ENCODE measurements around the gene OR10A3.
A peak's percentile ranks its signal among the peaks of the same experiment; 100 is the strongest.

OR10A3 gene

DNA sequence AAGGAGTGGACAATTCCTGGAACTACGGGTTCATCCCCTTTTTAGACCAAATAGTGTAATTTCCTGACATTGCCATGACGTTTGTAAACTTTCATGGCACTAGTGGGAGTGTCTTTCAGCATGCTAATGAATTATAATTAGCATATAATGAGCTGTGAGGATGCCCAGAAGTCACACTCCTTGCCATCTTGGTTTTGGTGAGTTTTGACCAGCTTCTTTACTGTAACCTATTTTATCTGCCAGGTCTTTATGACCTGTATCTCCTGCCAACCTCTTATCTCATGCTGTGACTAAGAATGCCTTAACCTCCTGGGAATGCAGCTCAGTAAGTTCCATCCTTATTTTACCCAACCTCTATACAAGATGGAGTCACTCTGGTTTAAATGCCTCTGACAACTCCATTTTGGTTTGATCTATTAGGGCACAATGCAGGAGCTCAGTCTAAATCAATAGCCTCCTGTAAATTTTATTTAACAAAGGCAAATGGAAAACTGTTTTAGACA, 31.2 kb downstream of the OR10A3 start:
- H2BK120ac ChIP-seq (ENCODE audit: low read depth, low read length): no peak overlapping the region
- H3K79me1 ChIP-seq (ENCODE audit: low read depth, low read length): no peaks in the 10 kb centered on the region
- H3K4me2 ChIP-seq (ENCODE audit: insufficient read depth, low read length, poor library complexity, severe bottlenecking): no peak overlapping the region
- no peak overlapping the region for H4K8ac ChIP-seq (ENCODE audit: low read depth, low read length)
- no peak for DNase-seq (ENCODE audit: low spot score)
- H3K4me1 ChIP-seq (ENCODE audit: control insufficient read depth in 2 of 2, insufficient read depth in 1 of 2, low read depth in 1 of 2, low read length in 2 of 2): peaks cover 8 to 15% of the 10 kb centered on the region in 2 donors
- H3K4me3 ChIP-seq (ENCODE audit: low read length in 2 of 2): no peak overlapping the region
- H3K4ac ChIP-seq (ENCODE audit: low read length): no peak overlapping the region
- no peak overlapping the region for H2BK5ac ChIP-seq (ENCODE audit: low read length)
- H2AK5ac ChIP-seq (ENCODE audit: low read depth, low read length): no peak overlapping the region
- H3K36me3 ChIP-seq (replicated peaks in 1 of 2; ENCODE audit: control insufficient read depth in 2 of 2, insufficient read depth in 2 of 2, low read length in 2 of 2): no peaks in the 10 kb centered on the region
- H2BK12ac ChIP-seq (ENCODE audit: low read length): no peak overlapping the region
- no peak overlapping the region for H3K9ac ChIP-seq (ENCODE audit: low read depth, low read length, poor library complexity)
- H2BK15ac ChIP-seq (ENCODE audit: low read length): no peak overlapping the region
- H3K18ac ChIP-seq (ENCODE audit: low read length): no peak overlapping the region
- H3K9me3 ChIP-seq (replicated peaks in 1 of 2; ENCODE audit: control insufficient read depth in 2 of 2, insufficient read depth in 1 of 2, low read depth in 1 of 2, low read length in 2 of 2): no peaks in the 10 kb centered on the region
- no peak overlapping the region for H4K91ac ChIP-seq (ENCODE audit: low read depth, low read length, poor library complexity)
- WGBS, 2 donors (ENCODE audit: extremely low coverage in 2 of 2, insufficient read length in 2 of 2, insufficient replicate concordance in 1 of 2): no CpG with 5 or more reads among the region's 2 CpGs
- H3K27ac ChIP-seq (replicated peaks; ENCODE audit: low read length): no peak overlapping the region
- H3K23ac ChIP-seq (ENCODE audit: low read depth, low read length, poor library complexity): no peak overlapping the region
- no peak overlapping the region for H3K14ac ChIP-seq (ENCODE audit: low read length)
- H3K27me3 ChIP-seq (ENCODE audit: control insufficient read depth in 3 of 3, insufficient read depth in 3 of 3, low read depth in 1 of 3, low read length in 3 of 3): no peaks in the 10 kb centered on the region
- H2AFZ ChIP-seq (ENCODE audit: low read length): peak overlapping the region; percentile 62

DNA sequence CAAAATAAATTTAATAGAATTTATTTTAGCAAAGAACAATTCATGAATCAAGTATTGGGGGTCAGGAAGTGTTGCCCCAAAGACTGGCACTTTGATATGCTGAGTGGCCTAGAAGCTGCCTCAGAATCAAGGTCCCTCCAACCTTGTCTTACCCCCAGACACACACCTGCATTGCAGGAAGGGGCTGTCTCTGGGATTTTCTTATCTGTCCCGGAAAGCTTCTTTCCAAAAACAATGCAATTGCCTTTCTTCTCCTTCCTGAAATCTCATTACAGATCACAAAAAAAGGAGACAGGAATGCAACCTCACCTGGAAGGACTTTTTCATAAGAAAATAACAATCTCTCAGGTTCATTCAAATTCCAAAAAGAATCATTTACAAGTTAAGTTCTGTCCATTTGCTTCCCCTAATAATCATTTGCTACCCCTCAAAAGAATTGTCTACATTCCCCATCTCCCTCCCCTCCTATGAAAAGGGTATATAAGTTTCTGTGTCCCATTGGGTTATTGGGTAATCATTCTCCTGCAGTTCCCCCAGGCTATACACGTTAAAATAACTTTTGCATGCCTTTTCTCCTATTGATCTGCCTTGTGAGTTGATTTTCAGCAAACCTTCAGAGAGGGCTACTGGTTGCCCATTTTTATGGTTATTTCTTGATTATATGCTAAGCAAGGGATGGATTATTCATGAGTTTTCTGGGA, 31.8 kb downstream of the OR10A3 start:
- no peak overlapping the region for H3K9ac ChIP-seq (ENCODE audit: low read depth, low read length, poor library complexity)
- H3K4ac ChIP-seq (ENCODE audit: low read length): no peak overlapping the region
- no peak overlapping the region for H2BK120ac ChIP-seq (ENCODE audit: low read depth, low read length)
- no peak overlapping the region for H4K8ac ChIP-seq (ENCODE audit: low read depth, low read length)
- no peak overlapping the region for H4K91ac ChIP-seq (ENCODE audit: low read depth, low read length, poor library complexity)
- no peak overlapping the region for H3K4me2 ChIP-seq (ENCODE audit: insufficient read depth, low read length, poor library complexity, severe bottlenecking)
- H2AK5ac ChIP-seq (ENCODE audit: low read depth, low read length): no peak overlapping the region
- DNase-seq (ENCODE audit: low spot score): no peak
- H2AFZ ChIP-seq (ENCODE audit: low read length): no peak overlapping the region
- no peaks in the 10 kb centered on the region for H3K27me3 ChIP-seq (ENCODE audit: control insufficient read depth in 3 of 3, insufficient read depth in 3 of 3, low read depth in 1 of 3, low read length in 3 of 3)
- no peak overlapping the region for H3K18ac ChIP-seq (ENCODE audit: low read length)
- H3K36me3 ChIP-seq (replicated peaks in 1 of 2; ENCODE audit: control insufficient read depth in 2 of 2, insufficient read depth in 2 of 2, low read length in 2 of 2): no peaks in the 10 kb centered on the region
- no peak overlapping the region for H2BK15ac ChIP-seq (ENCODE audit: low read length)
- H3K4me3 ChIP-seq (ENCODE audit: low read length in 2 of 2): no peak overlapping the region
- H3K79me1 ChIP-seq (ENCODE audit: low read depth, low read length): no peaks in the 10 kb centered on the region
- H3K23ac ChIP-seq (ENCODE audit: low read depth, low read length, poor library complexity): no peak overlapping the region
- H3K27ac ChIP-seq (replicated peaks; ENCODE audit: low read length): no peak overlapping the region
- H3K4me1 ChIP-seq (ENCODE audit: control insufficient read depth in 2 of 2, insufficient read depth in 1 of 2, low read depth in 1 of 2, low read length in 2 of 2): peaks cover 8 to 19% of the 10 kb centered on the region in 2 donors
- H3K9me3 ChIP-seq (replicated peaks in 1 of 2; ENCODE audit: control insufficient read depth in 2 of 2, insufficient read depth in 1 of 2, low read depth in 1 of 2, low read length in 2 of 2): no peaks in the 10 kb centered on the region
- no peak overlapping the region for H2BK5ac ChIP-seq (ENCODE audit: low read length)
- no peak overlapping the region for H2BK12ac ChIP-seq (ENCODE audit: low read length)
- no CpG with 5 or more reads among the region's 2 CpGs for WGBS, 2 donors (ENCODE audit: extremely low coverage in 2 of 2, insufficient read length in 2 of 2, insufficient replicate concordance in 1 of 2)
- H3K14ac ChIP-seq (ENCODE audit: low read length): no peak overlapping the region

DNA sequence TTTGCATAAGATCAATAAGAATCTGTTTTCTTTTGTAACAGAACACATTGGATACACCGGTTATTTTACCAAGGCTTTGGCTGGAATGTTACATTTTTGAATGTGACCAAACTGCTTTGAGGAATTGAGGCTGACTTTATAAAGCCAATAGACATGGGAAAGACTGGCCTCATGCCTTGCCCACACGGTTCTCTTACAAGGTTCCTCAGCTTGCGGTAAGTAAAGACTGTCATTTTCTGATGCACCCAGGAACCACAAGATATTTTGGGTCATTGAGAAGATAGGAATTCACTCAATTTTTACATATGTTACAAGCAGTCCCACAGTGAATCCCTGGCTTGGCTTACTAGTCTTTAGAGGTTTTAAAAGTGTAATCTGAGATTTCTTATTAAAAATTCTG, 34.4 kb downstream of the OR10A3 start:
- Histone ChIP-seq H2BK5ac (ENCODE audit: low read length) (no peak overlapping the region), H3K27ac (replicated peaks; ENCODE audit: low read length) (peak overlapping the region; percentile 15), H3K4me3 (ENCODE audit: low read length in 2 of 2) (no peak overlapping the region), H2AK5ac (ENCODE audit: low read depth, low read length) (no peak overlapping the region), H3K18ac (ENCODE audit: low read length) (no peak overlapping the region), H3K27me3 (ENCODE audit: control insufficient read depth in 3 of 3, insufficient read depth in 3 of 3, low read depth in 1 of 3, low read length in 3 of 3) (no peaks in the 10 kb centered on the region), H4K91ac (ENCODE audit: low read depth, low read length, poor library complexity) (no peak overlapping the region), H3K4ac (ENCODE audit: low read length) (no peak overlapping the region), H3K4me1 (ENCODE audit: control insufficient read depth in 2 of 2, insufficient read depth in 1 of 2, low read depth in 1 of 2, low read length in 2 of 2) (peaks cover 11 to 19% of the 10 kb centered on the region in 2 donors), H2BK15ac (ENCODE audit: low read length) (no peak overlapping the region), H2AFZ (ENCODE audit: low read length) (no peak overlapping the region), H3K79me1 (ENCODE audit: low read depth, low read length) (no peaks in the 10 kb centered on the region), H2BK12ac (ENCODE audit: low read length) (no peak overlapping the region), H3K9me3 (replicated peaks in 1 of 2; ENCODE audit: control insufficient read depth in 2 of 2, insufficient read depth in 1 of 2, low read depth in 1 of 2, low read length in 2 of 2) (no peaks in the 10 kb centered on the region), H2BK120ac (ENCODE audit: low read depth, low read length) (no peak overlapping the region), H3K9ac (ENCODE audit: low read depth, low read length, poor library complexity) (no peak overlapping the region), H4K8ac (ENCODE audit: low read depth, low read length) (no peak overlapping the region), H3K23ac (ENCODE audit: low read depth, low read length, poor library complexity) (no peak overlapping the region), H3K4me2 (ENCODE audit: insufficient read depth, low read length, poor library complexity, severe bottlenecking) (no peak overlapping the region), H3K36me3 (replicated peaks in 1 of 2; ENCODE audit: control insufficient read depth in 2 of 2, insufficient read depth in 2 of 2, low read length in 2 of 2) (no peaks in the 10 kb centered on the region), H3K14ac (ENCODE audit: low read length) (no peak overlapping the region)
- no peak for DNase-seq (ENCODE audit: low spot score)
- WGBS, 2 donors (ENCODE audit: extremely low coverage in 2 of 2, insufficient read length in 2 of 2, insufficient replicate concordance in 1 of 2): no CpG with 5 or more reads among the region's 3 CpGs

DNA sequence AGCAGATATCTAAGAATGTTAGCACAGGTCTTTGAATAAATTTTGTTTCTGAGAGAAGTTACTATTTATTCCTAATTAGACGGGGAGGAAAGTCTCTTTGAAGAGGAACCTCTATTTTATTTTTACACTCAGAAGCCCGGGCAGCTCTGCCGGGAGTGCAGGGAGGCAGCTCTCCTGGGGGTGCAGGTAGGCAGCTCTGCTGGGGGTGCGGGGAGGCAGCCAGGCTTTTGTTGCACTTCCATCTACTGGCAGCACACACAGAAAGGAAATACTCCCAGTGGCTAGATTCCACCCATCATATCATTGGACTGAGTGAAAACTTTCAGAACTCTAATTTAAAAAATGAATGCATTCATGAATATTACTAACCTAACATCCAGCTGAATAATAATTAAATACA, 35.0 kb downstream of the OR10A3 start:
- H2AK5ac ChIP-seq (ENCODE audit: low read depth, low read length): no peak overlapping the region
- peak overlapping the region; percentile 65 for H3K18ac ChIP-seq (ENCODE audit: low read length)
- H3K4me1 ChIP-seq (ENCODE audit: control insufficient read depth in 2 of 2, insufficient read depth in 1 of 2, low read depth in 1 of 2, low read length in 2 of 2): peaks cover 11 to 19% of the 10 kb centered on the region in 2 donors
- no peak overlapping the region for H3K4ac ChIP-seq (ENCODE audit: low read length)
- no peak overlapping the region for H3K23ac ChIP-seq (ENCODE audit: low read depth, low read length, poor library complexity)
- no peak overlapping the region for H3K14ac ChIP-seq (ENCODE audit: low read length)
- peak overlapping the region; percentile 30 for H3K27ac ChIP-seq (replicated peaks; ENCODE audit: low read length)
- H2BK5ac ChIP-seq (ENCODE audit: low read length): no peak overlapping the region
- no CpG with 5 or more reads among the region's 4 CpGs for WGBS, 2 donors (ENCODE audit: extremely low coverage in 2 of 2, insufficient read length in 2 of 2, insufficient replicate concordance in 1 of 2)
- peak overlapping the region; percentile 79 for H2AFZ ChIP-seq (ENCODE audit: low read length)
- H3K36me3 ChIP-seq (replicated peaks in 1 of 2; ENCODE audit: control insufficient read depth in 2 of 2, insufficient read depth in 2 of 2, low read length in 2 of 2): no peaks in the 10 kb centered on the region
- H3K27me3 ChIP-seq (ENCODE audit: control insufficient read depth in 3 of 3, insufficient read depth in 3 of 3, low read depth in 1 of 3, low read length in 3 of 3): no peaks in the 10 kb centered on the region
- no peaks in the 10 kb centered on the region for H3K79me1 ChIP-seq (ENCODE audit: low read depth, low read length)
- H2BK12ac ChIP-seq (ENCODE audit: low read length): no peak overlapping the region
- no peak overlapping the region for H3K4me3 ChIP-seq (ENCODE audit: low read length in 2 of 2)
- no peak overlapping the region for H3K9ac ChIP-seq (ENCODE audit: low read depth, low read length, poor library complexity)
- H4K8ac ChIP-seq (ENCODE audit: low read depth, low read length): no peak overlapping the region
- DNase-seq (ENCODE audit: low spot score): no peak
- no peak overlapping the region for H2BK120ac ChIP-seq (ENCODE audit: low read depth, low read length)
- H3K9me3 ChIP-seq (replicated peaks in 1 of 2; ENCODE audit: control insufficient read depth in 2 of 2, insufficient read depth in 1 of 2, low read depth in 1 of 2, low read length in 2 of 2): no peaks in the 10 kb centered on the region
- H4K91ac ChIP-seq (ENCODE audit: low read depth, low read length, poor library complexity): no peak overlapping the region
- H3K4me2 ChIP-seq (ENCODE audit: insufficient read depth, low read length, poor library complexity, severe bottlenecking): no peak overlapping the region
- no peak overlapping the region for H2BK15ac ChIP-seq (ENCODE audit: low read length)

All from neuronal stem cell (in vitro differentiated cells).